ENCODE data around the gene TET3. TPM values are rescaled to one million over a fixed set of nuclear protein-coding genes. Genes with fewer than 3 reads are reported as not detected.
"Not testable (repeated sequence)": the region's sequence is repeated elsewhere in the genome, so short reads cannot be mapped to it uniquely, and the experiment has no call there.

Gene TET3
- total RNA-seq, 1 experiment from 2014 or later, result 19.1 TPM

DNA sequence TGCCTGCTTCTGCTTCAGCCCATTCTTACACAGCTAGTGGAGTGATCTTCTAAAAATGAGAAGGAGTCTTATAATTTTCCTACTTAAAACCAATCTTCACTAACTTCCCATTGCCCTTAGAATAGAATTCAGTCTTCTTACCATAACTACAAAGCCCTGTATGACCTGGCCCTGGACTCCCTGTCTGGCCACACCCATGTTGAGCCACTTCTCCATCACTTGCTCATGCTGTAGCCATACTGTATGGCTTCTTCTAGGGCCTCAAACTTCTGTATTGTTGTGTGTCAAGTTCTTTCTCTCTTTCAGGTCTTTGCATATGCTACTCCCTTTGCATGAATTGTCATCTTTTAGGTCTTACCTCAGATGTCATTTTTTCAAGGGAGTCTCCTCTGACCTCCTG is 46.8 kb upstream of the TET3 start:
- no peaks in the 10 kb centered on the region for H3K9me3 ChIP-seq (ENCODE audit: insufficient read depth, low read depth)
- no peak for DNase-seq
- ChIA-PET CTCF (no interaction called here), POLR2A (ENCODE audit: unreplicated experiment) (no interaction called here)
- H2AFZ ChIP-seq, result no peak overlapping the region
- H3K36me3 ChIP-seq (ENCODE audit: low read depth), result peaks cover 26% of the 10 kb centered on the region
- H4K20me1 ChIP-seq (ENCODE audit: insufficient read depth), result peaks cover 92% of the 10 kb centered on the region
- H3K9me2 ChIP-seq (ENCODE audit: insufficient read depth), result no peaks in the 10 kb centered on the region
- no TSS peak for BruUV-seq (replicated peaks)
- no peak overlapping the region for H3K4me3 ChIP-seq
- intact Hi-C loops (cut with micrococcal nuclease; ENCODE audit: unreplicated experiment), result no loop called here
- no peaks in the 10 kb centered on the region for H3K4me1 ChIP-seq (replicated peaks; ENCODE audit: insufficient read depth)
- no peak overlapping the region for H3K4me2 ChIP-seq
- TF ChIP-seq EZH2 (IDR thresholded peaks at IDR 0.05; ENCODE audit: low read depth), result no peak
- TF ChIP-seq CTCF (conservative IDR thresholded peaks at IDR 0.05), result no peak
- H3K27me3 ChIP-seq (ENCODE audit: insufficient read depth, low read depth), result no peaks in the 10 kb centered on the region
- H3K27ac ChIP-seq, result no peak overlapping the region
- peaks cover 87% of the 10 kb centered on the region for H3K79me2 ChIP-seq (ENCODE audit: low read depth)
- no peaks in the 10 kb centered on the region; the same call in 1 of the 2 replicates for H3F3A ChIP-seq (ENCODE audit: insufficient read depth, low read depth)

DNA sequence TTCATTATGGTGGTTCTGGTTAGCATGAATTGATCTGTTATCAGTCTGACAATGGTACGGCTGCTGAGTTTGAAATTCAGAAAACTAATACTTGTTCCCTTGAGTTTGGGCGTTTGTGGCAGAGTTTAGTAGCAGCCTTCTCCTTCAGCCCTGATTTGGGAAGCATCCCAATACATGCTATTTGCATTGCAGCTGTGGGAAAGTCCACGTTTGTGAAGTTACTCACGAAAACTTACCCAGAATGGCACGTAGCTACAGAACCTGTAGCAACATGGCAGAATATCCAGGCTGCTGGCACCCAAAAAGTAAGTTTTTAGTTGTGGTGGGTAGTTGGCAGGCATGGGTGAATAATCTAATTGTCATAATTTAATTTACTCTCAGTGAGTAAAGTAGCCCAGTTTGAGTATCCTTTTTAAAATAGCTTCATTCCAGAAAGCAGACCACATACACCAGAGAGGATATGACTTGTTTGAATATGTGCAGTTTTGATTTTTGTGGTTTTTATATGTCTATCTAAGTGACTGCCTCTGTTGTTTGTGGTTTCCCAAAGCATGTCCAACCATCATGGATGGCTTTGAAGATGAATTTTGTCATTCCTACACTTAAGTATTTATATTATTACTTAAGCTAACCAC is 45.9 kb upstream of the TET3 start:
- no peak for DNase-seq
- ChIA-PET POLR2A (ENCODE audit: unreplicated experiment) (interaction anchor here (0.6 kb wide), 1 partner anchor 695 kb away, joined by 7 read pairs; no protein-coding TSS in a partner anchor), CTCF (no interaction called here)
- H3K4me1 ChIP-seq (replicated peaks; ENCODE audit: insufficient read depth), result no peaks in the 10 kb centered on the region
- no peak overlapping the region for H3K27ac ChIP-seq
- no peaks in the 10 kb centered on the region for H3K9me2 ChIP-seq (ENCODE audit: insufficient read depth)
- peaks cover 94% of the 10 kb centered on the region for H4K20me1 ChIP-seq (ENCODE audit: insufficient read depth)
- H3K27me3 ChIP-seq (ENCODE audit: insufficient read depth, low read depth), result no peaks in the 10 kb centered on the region
- intact Hi-C loops (cut with micrococcal nuclease; ENCODE audit: unreplicated experiment), result no loop called here
- H3F3A ChIP-seq (ENCODE audit: insufficient read depth, low read depth), result no peaks in the 10 kb centered on the region; the same call in 1 of the 2 replicates
- no TSS peak for BruUV-seq (replicated peaks)
- TF ChIP-seq EZH2 (IDR thresholded peaks at IDR 0.05; ENCODE audit: low read depth), result no peak
- TF ChIP-seq CTCF (conservative IDR thresholded peaks at IDR 0.05), result no peak
- H3K79me2 ChIP-seq (ENCODE audit: low read depth), result peaks cover 87% of the 10 kb centered on the region
- H2AFZ ChIP-seq, result no peak overlapping the region
- peaks cover 23% of the 10 kb centered on the region for H3K36me3 ChIP-seq (ENCODE audit: low read depth)
- no peak overlapping the region for H3K4me3 ChIP-seq
- no peak overlapping the region for H3K4me2 ChIP-seq
- no peaks in the 10 kb centered on the region for H3K9me3 ChIP-seq (ENCODE audit: insufficient read depth, low read depth)

DNA sequence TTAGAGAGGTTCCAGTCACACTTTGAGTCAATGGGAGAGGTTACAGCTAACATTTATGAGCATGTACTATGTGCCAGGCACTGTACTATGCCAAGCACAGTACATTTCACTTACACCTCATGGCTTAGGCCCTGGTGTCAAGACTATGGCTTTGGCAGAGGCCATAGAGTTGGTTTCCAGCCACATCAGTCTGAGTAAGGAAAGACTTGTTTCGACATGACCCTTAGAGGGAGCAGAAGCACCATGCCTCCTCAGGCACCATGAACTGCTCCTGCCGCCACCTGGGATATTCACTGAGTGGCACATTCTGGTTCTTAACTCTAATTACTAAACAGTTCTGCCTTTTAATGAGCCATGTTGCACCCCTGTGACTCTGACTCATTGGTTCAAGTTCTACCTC is 45.3 kb upstream of the TET3 start:
- Histone ChIP-seq H3F3A (ENCODE audit: insufficient read depth, low read depth) (no peaks in the 10 kb centered on the region; the same call in 1 of the 2 replicates), H4K20me1 (ENCODE audit: insufficient read depth) (peaks cover 94% of the 10 kb centered on the region), H3K27ac (no peak overlapping the region), H3K27me3 (ENCODE audit: insufficient read depth, low read depth) (no peaks in the 10 kb centered on the region), H3K79me2 (ENCODE audit: low read depth) (peaks cover 87% of the 10 kb centered on the region), H3K9me2 (ENCODE audit: insufficient read depth) (no peaks in the 10 kb centered on the region), H3K4me3 (no peak overlapping the region), H3K4me1 (replicated peaks; ENCODE audit: insufficient read depth) (no peaks in the 10 kb centered on the region), H2AFZ (no peak overlapping the region), H3K4me2 (no peak overlapping the region), H3K36me3 (ENCODE audit: low read depth) (peaks cover 26% of the 10 kb centered on the region), H3K9me3 (ENCODE audit: insufficient read depth, low read depth) (no peaks in the 10 kb centered on the region)
- ChIA-PET POLR2A (ENCODE audit: unreplicated experiment) (interaction anchor here (0.6 kb wide), 1 partner anchor 695 kb away, joined by 7 read pairs; no protein-coding TSS in a partner anchor), CTCF (no interaction called here)
- DNase-seq, result no peak
- TF ChIP-seq CTCF (conservative IDR thresholded peaks at IDR 0.05), result no peak
- TF ChIP-seq EZH2 (IDR thresholded peaks at IDR 0.05; ENCODE audit: low read depth), result no peak
- intact Hi-C loops (cut with micrococcal nuclease; ENCODE audit: unreplicated experiment), result no loop called here
- BruUV-seq (replicated peaks), result no TSS peak

- H3K9me2 ChIP-seq (ENCODE audit: insufficient read depth); H3K27me3 ChIP-seq (ENCODE audit: insufficient read depth, low read depth); H3K27ac ChIP-seq; DNase-seq; H3F3A ChIP-seq (ENCODE audit: insufficient read depth, low read depth); POLR2A ChIA-PET (ENCODE audit: unreplicated experiment); H3K4me3 ChIP-seq; H3K4me2 ChIP-seq; BruUV-seq (replicated peaks); H2AFZ ChIP-seq; intact Hi-C loops (cut with micrococcal nuclease; ENCODE audit: unreplicated experiment); H3K9me3 ChIP-seq (ENCODE audit: insufficient read depth, low read depth); H3K4me1 ChIP-seq (replicated peaks; ENCODE audit: insufficient read depth): not testable (repeated sequence)
- peaks cover 94% of the 10 kb centered on the region for H4K20me1 ChIP-seq (ENCODE audit: insufficient read depth)
- peaks cover 89% of the 10 kb centered on the region for H3K79me2 ChIP-seq (ENCODE audit: low read depth)
- H3K36me3 ChIP-seq (ENCODE audit: low read depth), result peaks cover 29% of the 10 kb centered on the region
- CTCF ChIA-PET, result interaction anchor here (0.7 kb wide), 1 partner anchor 28 kb away, joined by 4 read pairs; no protein-coding TSS in a partner anchor
These were observed 44.6 kb upstream of the TET3 start for GRCh38 chr2:73940066-73940465.
